OCI-LY3 (cell line): Measurements from ENCODE around the gene EXOC7.
"Not testable (repeated sequence)": the region's sequence is repeated elsewhere in the genome, so short reads cannot be mapped to it uniquely, and the experiment has no call there.

Experiments used
- H2AFZ ChIP-seq: fragments of 200-600, 300-600 bp; shearing (Covaris generic); 2 replicates; pipeline ENCODE4 v1.6.0; 2014; ENCODE audit warnings: antibody characterized with exemption, low read depth, low read length
- H3K27ac ChIP-seq: fragments of 200-600, 300-600 bp; sonication (generic); 2 replicates; pipeline ENCODE4 v1.5.1; 2014; ENCODE audit warnings: mild to moderate bottlenecking, low read length, moderate library complexity, mixed read lengths
- H3K27me3 ChIP-seq: fragments of 200-600, 300-600 bp; sonication (generic); 2 replicates; pipeline ENCODE4 v1.6.1; 2014; ENCODE audit warnings: low read depth, low read length, mixed read lengths
- H3K36me3 ChIP-seq: fragments of 200-600, 300-600 bp; sonication (generic); replicated peaks from 2 replicates; pipeline ENCODE3; 2014; ENCODE audit warnings: low read depth, low read length, mixed read lengths
- H3K4me1 ChIP-seq: fragments of 300-600, 200-600 bp; sonication (generic); 2 replicates; pipeline ENCODE4 v1.6.1; 2014; ENCODE audit warnings: low read length, mixed read lengths
- H3K4me2 ChIP-seq: fragments of 200-600, 300-600 bp; sonication (generic); 2 replicates; pipeline ENCODE4 v1.6.1; 2014; ENCODE audit warnings: low read length, mixed read lengths
- H3K4me3 ChIP-seq: fragments of 300-600, 200-600 bp; sonication (generic); 2 replicates; pipeline ENCODE4 v1.5.1; 2014; ENCODE audit warnings: antibody characterized with exemption, mild to moderate bottlenecking, low read length, moderate library complexity
- H3K79me2 ChIP-seq: fragments of 300-600, 200-600 bp; shearing (Covaris generic); 2 replicates; pipeline ENCODE4 v1.6.1; 2014; ENCODE audit warnings: mild to moderate bottlenecking, low read length, mixed read lengths
- H3K9ac ChIP-seq: fragments of 300-600, 200-600 bp; shearing (Covaris generic); 2 replicates; pipeline ENCODE4 v1.6.0; 2014; ENCODE audit warnings: mild to moderate bottlenecking, low read length, moderate library complexity
- H3K9me3 ChIP-seq: fragments of 200-600, 300-600 bp; shearing (Covaris generic); 2 replicates; pipeline ENCODE4 v1.6.1; 2014; ENCODE audit warnings: low read length, mixed read lengths; ENCODE audit not compliant: insufficient read depth
- H4K20me1 ChIP-seq: fragments of 200-600, 300-600 bp; sonication (generic); 2 replicates; pipeline ENCODE4 v1.6.1; 2016; ENCODE audit warnings: low read length, mixed read lengths; ENCODE audit not compliant: insufficient read depth
- CTCF ChIP-seq: fragments of 200-600, 300-600 bp; sonication (generic); IDR thresholded peaks from 2 replicates; pipeline ENCODE4 v1.5.1; 2014; ENCODE audit warnings: antibody characterized with exemption, low read length, low read depth
- EZH2phosphoT487 ChIP-seq: fragments of 200-600 bp; shearing (Covaris generic); IDR thresholded peaks from 2 replicates; pipeline ENCODE4 v1.6.1; 2018; ENCODE audit warnings: antibody characterized with exemption, mixed run types, low read depth

Gene EXOC7

GRCh38 chr17:76078860-76079534 is 24.6 kb downstream of the EXOC7 start, which contains the start of gene ZACN:
TSS of gene ZACN (plus strand) at chr17:76079182. CDS start at chr17:76079265, 83 bp downstream.
- no peak within 1 kb of the TSS for H3K27ac ChIP-seq
- peaks cover 4% of the 10 kb centered on the region for H3K36me3 ChIP-seq
- TF ChIP-seq EZH2phosphoT487 (no peak), CTCF (no peak)
- no peak within 1 kb of the TSS for H3K4me3 ChIP-seq
- no peaks in the 10 kb centered on the region for H3K9me3 ChIP-seq
- no peaks in the 10 kb centered on the region for H3K79me2 ChIP-seq
- H4K20me1 ChIP-seq, result no peaks in the 10 kb centered on the region
- peaks cover 11% of the 10 kb centered on the region for H3K27me3 ChIP-seq
- H3K4me2 ChIP-seq, result no peak within 1 kb of the TSS
- no peak within 1 kb of the TSS for H2AFZ ChIP-seq
- H3K9ac ChIP-seq, result no peak within 1 kb of the TSS
- no peaks in the 10 kb centered on the region for H3K4me1 ChIP-seq

- not testable (repeated sequence) for H3K4me2 ChIP-seq, H2AFZ ChIP-seq, H3K4me3 ChIP-seq, H3K9ac ChIP-seq, H3K4me1 ChIP-seq, H3K36me3 ChIP-seq, H3K9me3 ChIP-seq, H4K20me1 ChIP-seq, H3K27ac ChIP-seq, H3K79me2 ChIP-seq
- H3K27me3 ChIP-seq, result peaks cover 11% of the 10 kb centered on the region
Measured at GRCh38 chr17:76078370-76078769, 25.2 kb downstream of the EXOC7 start.

- TF ChIP-seq CTCF (no peak), EZH2phosphoT487 (no peak)
- peaks cover 1% of the 10 kb centered on the region for H3K36me3 ChIP-seq
- no peak overlapping the region for H3K4me3 ChIP-seq
- no peak overlapping the region for H3K9ac ChIP-seq
- H3K27ac ChIP-seq, result no peak overlapping the region
- H3K79me2 ChIP-seq, result peaks cover 4% of the 10 kb centered on the region; the same call in 1 of the 2 replicates
- no peaks in the 10 kb centered on the region for H3K4me1 ChIP-seq
- peaks cover 11% of the 10 kb centered on the region for H3K27me3 ChIP-seq
- no peaks in the 10 kb centered on the region for H3K9me3 ChIP-seq
- H4K20me1 ChIP-seq, result no peaks in the 10 kb centered on the region
- H3K4me2 ChIP-seq, result no peak overlapping the region
- H2AFZ ChIP-seq, result no peak overlapping the region
Measured at GRCh38 chr17:76077584-76078110, 25.9 kb downstream of the EXOC7 start.

GRCh38 chr17:76076765-76077583 is 26.6 kb downstream of the EXOC7 start:
- H3K36me3 ChIP-seq, result no peaks in the 10 kb centered on the region
- no peak overlapping the region for H3K27ac ChIP-seq
- no peaks in the 10 kb centered on the region for H4K20me1 ChIP-seq
- H2AFZ ChIP-seq, result no peak overlapping the region
- no peak overlapping the region for H3K9ac ChIP-seq
- H3K4me2 ChIP-seq, result no peak overlapping the region
- no peaks in the 10 kb centered on the region for H3K9me3 ChIP-seq
- no peak overlapping the region for H3K4me3 ChIP-seq
- no peak for TF ChIP-seq CTCF
- TF ChIP-seq EZH2phosphoT487, result no peak
- peaks cover 11% of the 10 kb centered on the region for H3K27me3 ChIP-seq
- peaks cover 10% of the 10 kb centered on the region for H3K79me2 ChIP-seq
- no peaks in the 10 kb centered on the region for H3K4me1 ChIP-seq
